ENCODE results near the gene SLC15A5. TPM values are rescaled to one million over a fixed set of nuclear protein-coding genes. Genes with fewer than 3 reads are reported as not detected.

Gene SLC15A5
- total and polyA plus RNA-seq, 2 of the 8 experiments (the other 6 are each of a cell fraction or from before 2014, with no cell fraction given): not detected

DNA sequence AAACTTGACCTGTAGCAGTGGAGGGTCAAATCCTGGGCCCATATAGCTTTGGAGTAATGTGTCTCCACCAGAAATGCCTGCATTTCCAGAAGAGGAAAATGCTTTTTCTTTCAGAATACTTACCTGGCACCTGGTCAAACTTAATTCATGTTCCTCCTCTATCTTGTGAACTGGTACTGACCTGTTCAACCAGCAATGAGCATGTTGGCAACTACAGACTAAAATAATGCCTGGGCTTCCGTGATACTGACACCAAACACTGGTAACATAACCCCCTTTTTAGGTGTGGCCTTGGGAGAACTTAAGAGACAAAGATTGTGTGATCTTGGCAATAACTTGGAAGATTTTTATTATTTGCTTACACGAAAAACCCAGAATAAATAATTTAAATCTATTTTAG, 46.2 kb upstream of the SLC15A5 start (continued):
- TF ChIP-seq CHD7 (IDR thresholded peaks at IDR 0.05; ENCODE audit: insufficient replicate concordance, low read length) (no peak), RAD21 (IDR thresholded peaks at IDR 0.05 in 1 of 2, conservative IDR thresholded peaks at IDR 0.05 in 1 of 2; ENCODE audit: low read depth in 2 of 2, low read length in 2 of 2) (no peak), CTBP2 (IDR thresholded peaks at IDR 0.05; ENCODE audit: borderline replicate concordance, insufficient read depth, insufficient read length, low read length) (no peak), KDM1A (IDR thresholded peaks at IDR 0.05; ENCODE audit: borderline replicate concordance, low read length) (no peak), TEAD4 (IDR thresholded peaks at IDR 0.05; ENCODE audit: low read depth, low read length) (no peak), TAF7 (optimal IDR thresholded peaks at IDR 0.05; ENCODE audit: borderline replicate concordance, low read depth, low read length) (no peak), NRF1 (IDR thresholded peaks at IDR 0.05; ENCODE audit: low read depth, low read length) (no peak), FOSL1 (IDR thresholded peaks at IDR 0.05; ENCODE audit: insufficient read depth, low read depth, low read length) (no peak), YY1 (IDR thresholded peaks at IDR 0.05; ENCODE audit: low read depth, low read length) (no peak), SRF (IDR thresholded peaks at IDR 0.05; ENCODE audit: low read depth, low read length) (no peak), SP1 (IDR thresholded peaks at IDR 0.05; ENCODE audit: low read depth, low read length) (no peak)

All from H1 (cell line).